Sigmoid colon (tissue), 7 donors: Measurements from ENCODE around the gene SIGLEC12. TPM values are rescaled to one million over a fixed set of nuclear protein-coding genes. Genes with fewer than 3 reads are reported as not detected.
A peak's percentile ranks its signal among the peaks of the same experiment; 100 is the strongest.

Source experiments
- DNase-seq: peaks from one replicate; pipeline ENCODE4 v3.0.0-alpha.2; 2019
- H3K27ac ChIP-seq, 4 donors: fragments of 200-600 bp; sonication (generic); one replicate each; pipeline ENCODE4 v1.5.1; 2016 to 2019; ENCODE audit warnings: mild to moderate bottlenecking in 1 of 4
- H3K27me3 ChIP-seq, 3 donors: fragments of 200-600 bp; sonication (generic); one replicate each; pipeline ENCODE4 v1.5.1; 2019; ENCODE audit warnings: mild to moderate bottlenecking in 1 of 3
- H3K36me3 ChIP-seq, 4 donors: fragments of 200-600 bp; sonication (generic); one replicate each; pipeline ENCODE4 v1.5.1; 2016 to 2019
- H3K4me1 ChIP-seq, 4 donors: fragments of 200-600 bp; sonication (generic); one replicate each; pipeline ENCODE4 v1.5.1; 2017 to 2019
- H3K4me3 ChIP-seq, 4 donors: fragments of 200-600 bp; sonication (generic); one replicate each; pipeline ENCODE4 v1.5.1; 2017 to 2019; ENCODE audit warnings: mild to moderate bottlenecking in 2 of 4, moderate library complexity in 1 of 4
- H3K9me3 ChIP-seq, 4 donors: fragments of 200-600 bp in 3 of 4; sonication (generic) in 3 of 4; one replicate each; pipeline versions ENCODE4 v1.5.1 to v1.6.1; 2013 to 2019
- CTCF ChIP-seq, 4 experiments: fragments of 450-650 bp in 3 of 4; fragments of 200-600 bp in 1 of 4; IDR thresholded peaks; one replicate each; pipeline ENCODE4 v1.5.1; 2016 to 2019; ENCODE audit warnings: antibody characterized with exemption in 4 of 4, mild to moderate bottlenecking in 3 of 4, moderate library complexity in 2 of 4
- EP300 ChIP-seq, 4 donors: sonication (generic); formaldehyde crosslinking; IDR thresholded peaks; one replicate each; pipeline ENCODE4 v1.6.1; 2017; ENCODE audit warnings: antibody characterized with exemption in 4 of 4
- POLR2A ChIP-seq, 2 donors: fragments of 450-650 bp; IDR thresholded peaks; one replicate each; pipeline ENCODE4 v1.6.1; 2016; ENCODE audit warnings: antibody characterized with exemption in 2 of 2, mild to moderate bottlenecking in 2 of 2, moderate library complexity in 2 of 2
- POLR2AphosphoS5 ChIP-seq, 4 donors: sonication (generic); formaldehyde crosslinking; IDR thresholded peaks; one replicate each; pipeline ENCODE4 v1.6.1; 2017; ENCODE audit warnings: antibody characterized with exemption in 4 of 4
- WGBS, 2 donors: extraction: QIAGEN DNeasy Blood & Tissue Kit; methylation state at CpG; one replicate each; pipeline ENCODE4 v1.1.7; 2013; 5-methylcytosine and 5-hydroxymethylcytosine counted together
- intact Hi-C: fragments of 100-400 bp; cut with DNase I; formaldehyde crosslinking; loops from one replicate; pipeline ENCODE4 v1.15.1; 2023
- polyA plus RNA-seq, 3 donors: library from polyadenylated mRNA; stranded (reverse); fragments of 200-250 nt; gene quantifications; one replicate each; pipeline ENCODE4 v1.2.3, GENCODE V29; 2013
- total RNA-seq, 4 donors: library from RNA; depleted of rRNA; stranded (reverse); fragments of >200 nt; gene quantifications; one replicate each; pipeline ENCODE4 v1.1.0, GENCODE V29; 2016
- donor health status: healthy with polysubstance abuse.
- donor health status: Bipolar disorder and iron deficiency.
- donor health status: healthy.

Gene SIGLEC12
- total and polyA plus RNA-seq, 7 donors, result 0.16 to 11.6 (median 0.86) TPM; not detected in 4

GRCh38 chr19:51488491-51488890 is 13.1 kb downstream of the SIGLEC12 start:
- intact Hi-C loops, result no loop called here
- H3K4me1 ChIP-seq, result no peaks in the 10 kb centered on the region
- no peaks in the 10 kb centered on the region for H3K9me3 ChIP-seq
- no peak overlapping the region for H3K27ac ChIP-seq
- TF ChIP-seq EP300 (IDR thresholded peaks at IDR 0.05) (no peak), POLR2AphosphoS5 (IDR thresholded peaks at IDR 0.05) (no peak), POLR2A (IDR thresholded peaks at IDR 0.05) (no peak), CTCF (IDR thresholded peaks at IDR 0.05) (no peak)
- no peaks in the 10 kb centered on the region for H3K36me3 ChIP-seq
- H3K27me3 ChIP-seq, result peaks cover 0 to 10% (median 0%) of the 10 kb centered on the region in 3 donors
- 77% methylated on average over 3 of the region's 3 CpGs for WGBS, 2 donors
- no peak overlapping the region for H3K4me3 ChIP-seq
- DNase-seq, result no peak

- no peak for TF ChIP-seq POLR2A (IDR thresholded peaks at IDR 0.05)
- TF ChIP-seq CTCF (IDR thresholded peaks at IDR 0.05), result no peak
- TF ChIP-seq EP300 (IDR thresholded peaks at IDR 0.05), result no peak
- no peak for TF ChIP-seq POLR2AphosphoS5 (IDR thresholded peaks at IDR 0.05)
- intact Hi-C loops, result no loop called here
- Histone ChIP-seq H3K4me1 (peaks cover 0 to 14% (median 5%) of the 10 kb centered on the region in 4 donors), H3K4me3 (no peak overlapping the region), H3K27ac (no peak overlapping the region), H3K36me3 (no peaks in the 10 kb centered on the region), H3K9me3 (no peaks in the 10 kb centered on the region), H3K27me3 (peaks cover 0 to 10% (median 0%) of the 10 kb centered on the region in 3 donors)
- DNase-seq, result peak; percentile 17
- 82 to 83% methylated on average over 5 of the region's 5 CpGs for WGBS, 2 donors
Observed at GRCh38 chr19:51485960-51486660, 15.5 kb downstream of the SIGLEC12 start.

GRCh38 chr19:51480590-51480989 is 21.0 kb downstream of the SIGLEC12 start:
- intact Hi-C loops, result no loop called here
- TF ChIP-seq EP300 (IDR thresholded peaks at IDR 0.05) (no peak), CTCF (IDR thresholded peaks at IDR 0.05) (no peak), POLR2A (IDR thresholded peaks at IDR 0.05) (no peak), POLR2AphosphoS5 (IDR thresholded peaks at IDR 0.05) (no peak)
- peak; percentile 35 for DNase-seq
- no peaks in the 10 kb centered on the region for H3K9me3 ChIP-seq
- H3K4me1 ChIP-seq, result peaks cover 0 to 14% (median 5%) of the 10 kb centered on the region in 4 donors
- no peak overlapping the region for H3K27ac ChIP-seq
- H3K4me3 ChIP-seq, result no peak overlapping the region
- no peaks in the 10 kb centered on the region for H3K36me3 ChIP-seq
- 41 to 49% methylated on average over 8 of the region's 8 CpGs for WGBS, 2 donors
- peaks cover 0 to 16% (median 12%) of the 10 kb centered on the region in 3 donors for H3K27me3 ChIP-seq

- 84 to 85% methylated on average over 12 of the region's 12 CpGs for WGBS, 2 donors
- intact Hi-C loops, result no loop called here
- Histone ChIP-seq H3K9me3 (no peaks in the 10 kb centered on the region), H3K4me3 (no peak overlapping the region), H3K27ac (no peak overlapping the region), H3K4me1 (peaks cover 0 to 14% (median 5%) of the 10 kb centered on the region in 4 donors), H3K36me3 (no peaks in the 10 kb centered on the region), H3K27me3 (peaks cover 0 to 16% (median 12%) of the 10 kb centered on the region in 3 donors)
- DNase-seq, result peak; percentile 24
- no peak for TF ChIP-seq EP300 (IDR thresholded peaks at IDR 0.05)
- no peak for TF ChIP-seq POLR2A (IDR thresholded peaks at IDR 0.05)
- TF ChIP-seq CTCF (IDR thresholded peaks at IDR 0.05), result no peak
- no peak for TF ChIP-seq POLR2AphosphoS5 (IDR thresholded peaks at IDR 0.05)
Observed at GRCh38 chr19:51479531-51480331, 21.9 kb downstream of the SIGLEC12 start.
